ENCODE data around the gene LHPP. TPM values are rescaled to one million over a fixed set of nuclear protein-coding genes. Genes with fewer than 3 reads are reported as not detected.
A peak's percentile ranks its signal among the peaks of the same experiment; 100 is the strongest.

The LHPP gene
- total RNA-seq, 1 donor from 2014 or later = 8.6 TPM

- H3K36me3 Mint-ChIP-seq (ENCODE audit: low read depth) = peaks cover 18% of the 10 kb centered on the region
- peaks cover 30% of the 10 kb centered on the region for H3K4me1 Mint-ChIP-seq
- peak overlapping the region; percentile 20 for H3K27ac Mint-ChIP-seq
- peak overlapping the region; percentile 39 for H3K4me3 Mint-ChIP-seq
- intact Hi-C loops (cut with micrococcal nuclease) = no loop called here
- H3K27me3 Mint-ChIP-seq = peaks cover 2% of the 10 kb centered on the region
- H3K9me3 Mint-ChIP-seq = peaks cover 4% of the 10 kb centered on the region
- peak; percentile 68 for DNase-seq
Measured at GRCh38 chr10:124636271-124636995, 174.8 kb downstream of the LHPP start.

GRCh38 chr10:124637091-124637700, 175.6 kb downstream of the LHPP start:
- H3K9me3 Mint-ChIP-seq = peaks cover 4% of the 10 kb centered on the region
- intact Hi-C loops (cut with micrococcal nuclease) = no loop called here
- no peak for DNase-seq
- H3K27me3 Mint-ChIP-seq = peaks cover 2% of the 10 kb centered on the region
- H3K36me3 Mint-ChIP-seq (ENCODE audit: low read depth) = peaks cover 17% of the 10 kb centered on the region
- H3K4me1 Mint-ChIP-seq = peaks cover 32% of the 10 kb centered on the region
- H3K4me3 Mint-ChIP-seq = peak overlapping the region; percentile 0
- no peak overlapping the region for H3K27ac Mint-ChIP-seq

GRCh38 chr10:124637746-124638145, 176.1 kb downstream of the LHPP start:
- H3K27ac Mint-ChIP-seq = no peak overlapping the region
- intact Hi-C loops (cut with micrococcal nuclease) = no loop called here
- peaks cover 19% of the 10 kb centered on the region for H3K36me3 Mint-ChIP-seq (ENCODE audit: low read depth)
- peaks cover 32% of the 10 kb centered on the region for H3K4me1 Mint-ChIP-seq
- H3K9me3 Mint-ChIP-seq = peaks cover 4% of the 10 kb centered on the region
- no peak for DNase-seq
- peaks cover 2% of the 10 kb centered on the region for H3K27me3 Mint-ChIP-seq
- peak overlapping the region; percentile 0 for H3K4me3 Mint-ChIP-seq

GRCh38 chr10:124639206-124639605, 177.6 kb downstream of the LHPP start:
- Mint-ChIP-seq H3K4me1 (peaks cover 32% of the 10 kb centered on the region), H3K9me3 (peaks cover 4% of the 10 kb centered on the region), H3K27me3 (no peaks in the 10 kb centered on the region), H3K4me3 (no peak overlapping the region), H3K36me3 (ENCODE audit: low read depth) (peaks cover 15% of the 10 kb centered on the region), H3K27ac (no peak overlapping the region)
- intact Hi-C loops (cut with micrococcal nuclease) = no loop called here
- DNase-seq = no peak

GRCh38 chr10:124639646-124640045, 178.0 kb downstream of the LHPP start:
- no peak for DNase-seq
- Mint-ChIP-seq H3K27me3 (no peaks in the 10 kb centered on the region), H3K27ac (no peak overlapping the region), H3K4me3 (no peak overlapping the region), H3K4me1 (peaks cover 35% of the 10 kb centered on the region), H3K9me3 (peaks cover 1% of the 10 kb centered on the region), H3K36me3 (ENCODE audit: low read depth) (peaks cover 12% of the 10 kb centered on the region)
- intact Hi-C loops (cut with micrococcal nuclease) = no loop called here

- Mint-ChIP-seq H3K27me3 (no peaks in the 10 kb centered on the region), H3K9me3 (no peaks in the 10 kb centered on the region), H3K36me3 (ENCODE audit: low read depth) (peaks cover 11% of the 10 kb centered on the region), H3K4me3 (no peak overlapping the region), H3K27ac (no peak overlapping the region), H3K4me1 (peaks cover 35% of the 10 kb centered on the region)
- DNase-seq = no peak
- intact Hi-C loops (cut with micrococcal nuclease) = no loop called here
Measured at GRCh38 chr10:124640056-124640455, 178.4 kb downstream of the LHPP start.

GRCh38 chr10:124640538-124641231, 179.1 kb downstream of the LHPP start:
- no peaks in the 10 kb centered on the region for H3K9me3 Mint-ChIP-seq
- peak overlapping the region; percentile 30 for H3K4me3 Mint-ChIP-seq
- peaks cover 35% of the 10 kb centered on the region for H3K4me1 Mint-ChIP-seq

GRCh38 chr10:124641282-124642087, 179.9 kb downstream of the LHPP start:
- DNase-seq = peak; percentile 64
- peaks cover 11% of the 10 kb centered on the region for H3K36me3 Mint-ChIP-seq (ENCODE audit: low read depth)
- H3K4me1 Mint-ChIP-seq = peaks cover 40% of the 10 kb centered on the region
- H3K9me3 Mint-ChIP-seq = no peaks in the 10 kb centered on the region
- H3K27me3 Mint-ChIP-seq = no peaks in the 10 kb centered on the region
- peak overlapping the region; percentile 85 for H3K27ac Mint-ChIP-seq
- H3K4me3 Mint-ChIP-seq = peak overlapping the region; percentile 30
- intact Hi-C loops (cut with micrococcal nuclease) = no loop called here

More at GRCh38 chr10:124640538-124641231, 179.1 kb downstream of the LHPP start:
- peak overlapping the region; percentile 85 for H3K27ac Mint-ChIP-seq
- no peak for DNase-seq
- H3K27me3 Mint-ChIP-seq = no peaks in the 10 kb centered on the region
- intact Hi-C loops (cut with micrococcal nuclease) = no loop called here
- H3K36me3 Mint-ChIP-seq (ENCODE audit: low read depth) = peaks cover 9% of the 10 kb centered on the region

- Mint-ChIP-seq H3K27me3 (no peaks in the 10 kb centered on the region), H3K4me3 (no peak overlapping the region), H3K27ac (no peak overlapping the region), H3K9me3 (no peaks in the 10 kb centered on the region), H3K36me3 (ENCODE audit: low read depth) (peaks cover 12% of the 10 kb centered on the region), H3K4me1 (peaks cover 41% of the 10 kb centered on the region)
- DNase-seq = no peak
- intact Hi-C loops (cut with micrococcal nuclease) = no loop called here
Measured at GRCh38 chr10:124642088-124642710, 180.6 kb downstream of the LHPP start.

- DNase-seq = no peak
- Mint-ChIP-seq H3K27me3 (no peaks in the 10 kb centered on the region), H3K4me3 (no peak overlapping the region), H3K36me3 (ENCODE audit: low read depth) (peaks cover 15% of the 10 kb centered on the region), H3K4me1 (peaks cover 46% of the 10 kb centered on the region), H3K9me3 (no peaks in the 10 kb centered on the region), H3K27ac (no peak overlapping the region)
- intact Hi-C loops (cut with micrococcal nuclease) = no loop called here
Measured at GRCh38 chr10:124643330-124644009, 181.8 kb downstream of the LHPP start.

- H3K36me3 Mint-ChIP-seq (ENCODE audit: low read depth) = peaks cover 15% of the 10 kb centered on the region
- H3K4me3 Mint-ChIP-seq = no peak overlapping the region
- DNase-seq = no peak
- intact Hi-C loops (cut with micrococcal nuclease) = no loop called here
- peaks cover 54% of the 10 kb centered on the region for H3K4me1 Mint-ChIP-seq
- no peaks in the 10 kb centered on the region for H3K27me3 Mint-ChIP-seq
- no peaks in the 10 kb centered on the region for H3K9me3 Mint-ChIP-seq
- no peak overlapping the region for H3K27ac Mint-ChIP-seq
Measured at GRCh38 chr10:124644236-124644635, 182.6 kb downstream of the LHPP start.

GRCh38 chr10:124644771-124645415, 183.3 kb downstream of the LHPP start:
- intact Hi-C loops (cut with micrococcal nuclease) = no loop called here
- H3K27ac Mint-ChIP-seq = no peak overlapping the region

More at GRCh38 chr10:124644771-124645415, 183.3 kb downstream of the LHPP start:
- H3K4me3 Mint-ChIP-seq = no peak overlapping the region
- no peaks in the 10 kb centered on the region for H3K9me3 Mint-ChIP-seq
- peaks cover 19% of the 10 kb centered on the region for H3K36me3 Mint-ChIP-seq (ENCODE audit: low read depth)
- no peak for DNase-seq
- peaks cover 60% of the 10 kb centered on the region for H3K4me1 Mint-ChIP-seq
- H3K27me3 Mint-ChIP-seq = no peaks in the 10 kb centered on the region

Data from activated CD4-positive, alpha-beta T cell treated with anti-CD3 and anti-CD28 coated beads, Interleukin-2, amount 10 ng/mL, durations not matched to agents 24 days and 14 days (primary cell).